ENCODE measurements around the gene DPYSL5. TPM values are rescaled to one million over a fixed set of nuclear protein-coding genes. Genes with fewer than 3 reads are reported as not detected.

DPYSL5 gene
- total and polyA plus RNA-seq, 2 donors (not counting 1 experiment from before 2014, with no cell fraction given), result not detected

- TF ChIP-seq EZH2 (IDR thresholded peaks at IDR 0.05; ENCODE audit: borderline replicate concordance, insufficient read depth, low read depth, low read length, poor library complexity, severe bottlenecking), result no peak
- TF ChIP-seq, protein P1, sequence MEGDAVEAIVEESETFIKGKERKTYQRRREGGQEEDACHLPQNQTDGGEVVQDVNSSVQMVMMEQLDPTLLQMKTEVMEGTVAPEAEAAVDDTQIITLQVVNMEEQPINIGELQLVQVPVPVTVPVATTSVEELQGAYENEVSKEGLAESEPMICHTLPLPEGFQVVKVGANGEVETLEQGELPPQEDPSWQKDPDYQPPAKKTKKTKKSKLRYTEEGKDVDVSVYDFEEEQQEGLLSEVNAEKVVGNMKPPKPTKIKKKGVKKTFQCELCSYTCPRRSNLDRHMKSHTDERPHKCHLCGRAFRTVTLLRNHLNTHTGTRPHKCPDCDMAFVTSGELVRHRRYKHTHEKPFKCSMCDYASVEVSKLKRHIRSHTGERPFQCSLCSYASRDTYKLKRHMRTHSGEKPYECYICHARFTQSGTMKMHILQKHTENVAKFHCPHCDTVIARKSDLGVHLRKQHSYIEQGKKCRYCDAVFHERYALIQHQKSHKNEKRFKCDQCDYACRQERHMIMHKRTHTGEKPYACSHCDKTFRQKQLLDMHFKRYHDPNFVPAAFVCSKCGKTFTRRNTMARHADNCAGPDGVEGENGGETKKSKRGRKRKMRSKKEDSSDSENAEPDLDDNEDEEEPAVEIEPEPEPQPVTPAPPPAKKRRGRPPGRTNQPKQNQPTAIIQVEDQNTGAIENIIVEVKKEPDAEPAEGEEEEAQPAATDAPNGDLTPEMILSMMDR (IDR thresholded peaks at IDR 0.05), result no peak
- CTCF ChIA-PET, result interaction anchor here (0.6 to 1.4 kb wide), 2 partner anchors 28 to 379 kb away, joined by 3 read pairs; no protein-coding TSS in a partner anchor
- DNase-seq, result no peak
Measured at GRCh38 chr2:26874514-26874913, 26.6 kb downstream of the DPYSL5 start.

DNA sequence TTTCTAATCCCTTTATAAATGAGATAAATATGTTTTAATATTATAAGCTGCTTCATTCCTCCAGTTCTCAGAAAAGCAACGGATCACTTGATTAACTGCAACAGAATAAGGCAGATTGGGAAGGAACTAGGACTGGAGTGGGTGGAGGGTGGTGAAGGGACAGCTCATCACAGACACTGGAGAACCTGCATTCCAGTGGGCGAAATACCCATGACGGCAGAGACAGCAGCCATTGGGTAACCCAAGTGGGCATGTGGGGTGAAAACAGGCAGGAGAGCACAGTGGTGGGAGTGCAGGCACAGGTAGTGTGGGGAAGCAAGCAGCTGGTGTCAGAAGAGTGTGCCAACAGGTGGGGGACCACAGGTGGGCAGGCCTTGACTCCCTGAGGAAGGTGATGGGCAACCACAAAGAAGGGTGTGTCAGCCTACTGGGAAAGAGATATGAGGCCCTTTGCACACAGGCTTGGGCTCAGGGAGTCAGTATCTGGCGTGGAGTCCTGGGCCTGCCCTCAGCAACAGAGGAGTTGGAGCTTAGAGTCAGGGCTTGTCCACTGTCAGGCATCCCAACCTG, 27.2 kb downstream of the DPYSL5 start:
- DNase-seq (no peak), ATAC-seq (ENCODE audit: low read depth) (no peak)
- H3K79me2 ChIP-seq (ENCODE audit: control insufficient read depth, insufficient read depth, low read length), result no peaks in the 10 kb centered on the region
- intact Hi-C loops (cut with micrococcal nuclease), result no loop called here
- Mint-ChIP-seq H3K4me3 (no peak overlapping the region), H3K27me3 (peaks cover 34% of the 10 kb centered on the region), H3K27ac (no peak overlapping the region), H3K4me1 (no peaks in the 10 kb centered on the region), H3K9me3 (ENCODE audit: insufficient read depth) (no peaks in the 10 kb centered on the region)
- H3K27ac ChIP-seq (ENCODE audit: low read length in 2 of 2), result no peak overlapping the region
- H3K4me2 ChIP-seq (replicated peaks; ENCODE audit: low read depth, low read length, poor library complexity, severe bottlenecking), result no peak overlapping the region
- H3K9ac ChIP-seq (ENCODE audit: low read length), result no peak overlapping the region
- no peaks in the 10 kb centered on the region for H3K4me1 ChIP-seq (ENCODE audit: control insufficient read depth in 2 of 2, insufficient read depth in 2 of 2, low read length in 2 of 2)
- WGBS (ENCODE audit: insufficient coverage), result 97% methylated on average over 4 of the region's 4 CpGs
- ChIA-PET POLR2A (no interaction called here), CTCF (interaction anchor here (0.6 to 1.4 kb wide), 2 partner anchors 29 to 379 kb away, joined by 3 read pairs; no protein-coding TSS in a partner anchor)
- H2AFZ ChIP-seq (ENCODE audit: insufficient read depth, low read depth, low read length, poor library complexity, severe bottlenecking), result no peak overlapping the region
- H3K27me3 ChIP-seq (replicated peaks in 1 of 4; ENCODE audit: control extremely low read depth in 1 of 4, control insufficient read depth in 3 of 4, insufficient read depth in 4 of 4, low read length in 3 of 4), result peaks cover 0 to 10% (median 0%) of the 10 kb centered on the region in 4 experiments
- no peak overlapping the region for H3K4me3 ChIP-seq (ENCODE audit: control extremely low read depth in 1 of 5, extremely low read depth in 1 of 5, insufficient read depth in 1 of 5, low read depth in 2 of 5, low read length in 4 of 5)
- H3K9me3 ChIP-seq (ENCODE audit: control extremely low read depth in 1 of 3, control insufficient read depth in 2 of 3, insufficient read depth in 1 of 3, low read length in 2 of 3), result no peaks in the 10 kb centered on the region
- H3K36me3 ChIP-seq (replicated peaks in 1 of 2; ENCODE audit: control extremely low read depth in 1 of 2, control insufficient read depth in 1 of 2, extremely low read depth in 1 of 2, insufficient read depth in 2 of 2, low read length in 1 of 2), result no peaks in the 10 kb centered on the region
- no peaks in the 10 kb centered on the region for H4K20me1 ChIP-seq (ENCODE audit: control insufficient read depth, insufficient read depth, low read length, poor library complexity, severe bottlenecking)
- TF ChIP-seq EZH2 (IDR thresholded peaks at IDR 0.05; ENCODE audit: borderline replicate concordance, insufficient read depth, low read depth, low read length, poor library complexity, severe bottlenecking), result no peak
- TF ChIP-seq, protein P1 (IDR thresholded peaks at IDR 0.05), result no peak

More at GRCh38 chr2:26874514-26874913, 26.6 kb downstream of the DPYSL5 start:
- no peaks in the 10 kb centered on the region for H3K36me3 ChIP-seq (replicated peaks in 1 of 2; ENCODE audit: control extremely low read depth in 1 of 2, control insufficient read depth in 1 of 2, extremely low read depth in 1 of 2, insufficient read depth in 2 of 2, low read length in 1 of 2)
- Mint-ChIP-seq H3K4me1 (no peaks in the 10 kb centered on the region), H3K27me3 (peaks cover 36% of the 10 kb centered on the region), H3K4me3 (no peak overlapping the region), H3K9me3 (ENCODE audit: insufficient read depth) (no peaks in the 10 kb centered on the region), H3K27ac (no peak overlapping the region)
- H3K4me2 ChIP-seq (replicated peaks; ENCODE audit: low read depth, low read length, poor library complexity, severe bottlenecking), result no peak overlapping the region
- no peaks in the 10 kb centered on the region for H3K79me2 ChIP-seq (ENCODE audit: control insufficient read depth, insufficient read depth, low read length)
- WGBS (ENCODE audit: insufficient coverage), result 100% methylated on average over 1 of the region's 2 CpGs
- H3K4me3 ChIP-seq (ENCODE audit: control extremely low read depth in 1 of 5, extremely low read depth in 1 of 5, insufficient read depth in 1 of 5, low read depth in 2 of 5, low read length in 4 of 5), result no peak overlapping the region
- no peak overlapping the region for H2AFZ ChIP-seq (ENCODE audit: insufficient read depth, low read depth, low read length, poor library complexity, severe bottlenecking)
- intact Hi-C loops (cut with micrococcal nuclease), result no loop called here
- POLR2A ChIA-PET, result no interaction called here
- ATAC-seq (ENCODE audit: low read depth), result no peak
- no peak overlapping the region for H3K9ac ChIP-seq (ENCODE audit: low read length)
- no peak overlapping the region for H3K27ac ChIP-seq (ENCODE audit: low read length in 2 of 2)
- H3K9me3 ChIP-seq (ENCODE audit: control extremely low read depth in 1 of 3, control insufficient read depth in 2 of 3, insufficient read depth in 1 of 3, low read length in 2 of 3), result no peaks in the 10 kb centered on the region
- H4K20me1 ChIP-seq (ENCODE audit: control insufficient read depth, insufficient read depth, low read length, poor library complexity, severe bottlenecking), result no peaks in the 10 kb centered on the region
- H3K27me3 ChIP-seq (replicated peaks in 1 of 4; ENCODE audit: control extremely low read depth in 1 of 4, control insufficient read depth in 3 of 4, insufficient read depth in 4 of 4, low read length in 3 of 4), result peaks cover 0 to 8% (median 0%) of the 10 kb centered on the region in 4 experiments
- no peaks in the 10 kb centered on the region for H3K4me1 ChIP-seq (ENCODE audit: control insufficient read depth in 2 of 2, insufficient read depth in 2 of 2, low read length in 2 of 2)

Data from B cell (primary cell).